Activated CD4-positive, alpha-beta T cell treated with anti-CD3 and anti-CD28 coated beads for 1 hour (primary cell): ENCODE data around the gene GPR107.
A peak's percentile ranks its signal among the peaks of the same experiment; 100 is the strongest.
"Not testable (repeated sequence)": the region's sequence is repeated elsewhere in the genome, so short reads cannot be mapped to it uniquely, and the experiment has no call there.

Experiments
- DNase-seq: peaks from one replicate; pipeline ENCODE4 v3.0.0-alpha.2; 2020

The GPR107 gene

DNA sequence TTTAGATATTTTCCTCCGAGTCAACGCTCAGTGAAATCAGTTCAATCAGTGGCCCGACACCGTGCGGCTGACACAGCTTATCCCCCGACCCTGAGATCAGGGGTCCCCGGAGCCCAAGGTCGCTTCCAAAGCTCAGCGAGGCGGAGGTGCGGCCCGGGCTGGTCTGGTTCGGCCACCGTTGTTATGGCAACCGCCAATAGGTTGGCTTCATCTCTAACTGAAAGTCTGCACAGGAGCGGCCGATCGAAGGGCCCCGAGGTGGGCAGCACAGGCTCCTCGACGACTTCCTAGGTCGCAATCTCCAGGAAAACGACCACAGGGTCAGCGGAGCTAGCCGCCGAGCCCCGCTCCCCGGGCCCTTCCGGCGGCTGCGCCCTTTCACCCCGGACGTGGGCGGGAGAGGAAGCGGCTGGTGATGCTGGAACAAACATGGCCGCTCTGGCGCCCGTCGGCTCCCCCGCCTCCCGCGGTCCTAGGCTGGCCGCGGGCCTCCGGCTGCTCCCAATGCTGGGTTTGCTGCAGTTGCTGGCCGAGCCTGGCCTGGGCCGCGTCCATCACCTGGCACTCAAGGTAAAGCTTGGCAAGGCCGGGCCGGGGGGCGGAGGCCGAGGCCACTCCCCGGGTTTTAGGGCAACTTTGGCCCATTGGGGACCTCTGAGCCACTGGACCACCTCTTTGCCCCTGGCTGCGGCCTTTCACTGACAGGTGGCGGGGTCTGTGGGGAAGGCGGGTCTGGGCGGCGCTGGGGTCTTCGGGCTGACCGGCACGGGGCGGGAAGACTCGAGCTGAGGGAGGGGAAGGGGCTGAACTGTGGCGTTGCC is at the start of gene GPR107:
GPR107 (plus strand) TSS at position 403 of the 821 bp plus-strand sequence; CDS start at position 430, 27 bp downstream.
- peak; percentile 64 for DNase-seq

DNA sequence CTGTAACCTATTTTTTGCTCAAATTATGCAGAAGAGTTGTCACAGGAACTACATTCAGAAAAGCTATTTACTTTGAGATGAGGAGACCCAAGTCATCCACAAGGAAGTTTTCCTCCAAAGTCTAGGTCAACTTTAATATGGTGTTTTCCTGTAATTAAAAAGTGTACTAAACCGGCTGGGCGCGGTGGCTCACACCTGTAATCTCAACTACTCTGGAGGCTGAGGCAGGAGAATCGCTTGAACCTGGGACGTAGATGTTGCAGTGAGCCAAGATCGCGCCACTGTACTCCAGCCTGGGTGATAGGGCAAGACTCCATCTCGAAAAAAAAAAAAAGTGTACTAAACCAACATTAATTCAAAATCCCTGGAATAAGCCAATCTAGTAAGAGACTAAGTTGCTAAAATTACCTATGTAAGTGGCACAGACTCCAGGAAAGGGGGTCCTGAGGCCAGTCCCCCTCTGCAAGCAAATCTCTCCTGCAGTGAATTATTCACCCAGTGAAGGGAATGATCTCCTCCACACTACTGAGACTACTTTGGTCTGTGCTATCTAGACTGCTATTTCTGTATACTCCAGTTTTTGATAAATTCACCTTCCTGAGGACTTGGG is 49.7 kb upstream of the GPR107 start:
- no peak for DNase-seq

DNA sequence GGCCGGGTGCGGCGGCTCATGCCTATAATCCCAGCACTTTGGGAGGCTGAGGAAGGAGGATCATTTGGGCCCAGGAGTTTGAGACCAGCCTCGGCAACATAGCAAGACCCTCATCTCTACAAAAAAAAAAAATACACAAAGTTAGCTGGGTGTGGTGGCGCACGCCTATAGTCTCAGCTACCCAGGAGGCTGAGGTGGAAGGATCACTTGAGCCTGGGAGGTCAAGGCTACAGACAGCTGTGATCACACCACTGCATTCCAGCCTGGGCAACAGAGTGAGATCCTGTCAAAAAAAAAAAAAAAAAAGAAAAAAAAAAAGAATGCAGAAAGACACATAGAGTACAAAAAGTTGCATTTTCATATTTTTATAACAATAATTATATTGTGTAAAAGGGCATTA is 46.8 kb upstream of the GPR107 start:
- not testable (repeated sequence) for DNase-seq

DNA sequence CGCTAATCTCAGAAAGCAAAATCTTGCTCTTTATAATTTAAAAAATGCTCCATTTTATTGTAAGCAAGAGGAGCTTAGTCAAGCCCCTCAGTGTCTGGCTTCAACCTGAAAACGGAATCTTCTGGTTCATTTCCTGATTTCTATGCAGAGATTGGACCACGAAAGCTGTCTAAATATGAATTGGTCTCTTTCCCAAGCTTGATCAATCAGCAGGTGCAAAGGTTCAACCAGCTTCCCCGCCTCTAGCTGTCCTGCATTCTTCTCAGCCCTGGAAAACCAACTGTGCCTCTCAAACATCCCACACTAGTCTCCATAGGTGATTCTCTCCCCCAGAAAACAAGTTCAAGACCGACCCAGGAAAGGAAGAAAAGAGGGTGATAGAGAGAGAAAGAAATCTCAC is 45.2 kb upstream of the GPR107 start:
- no peak for DNase-seq

DNA sequence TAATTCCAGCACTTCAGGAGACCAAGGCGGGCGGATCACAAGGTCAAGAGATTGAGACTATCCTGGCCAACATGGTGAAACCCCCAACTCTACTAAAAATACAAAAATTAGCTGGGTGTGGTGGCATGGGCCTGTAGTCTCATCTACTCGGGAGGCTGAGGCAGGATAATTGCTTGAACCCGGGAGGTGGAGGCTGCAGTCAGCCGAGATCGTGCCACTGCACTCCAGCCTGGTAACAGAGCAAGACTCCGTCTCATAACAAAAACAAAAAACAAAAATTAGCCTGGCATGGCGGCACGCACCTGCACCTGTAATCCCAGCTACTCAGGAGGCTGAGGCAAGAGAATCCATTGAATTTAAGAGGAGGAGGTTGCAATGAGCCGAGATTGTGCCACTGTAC is 44.2 kb upstream of the GPR107 start:
- DNase-seq = not testable (repeated sequence)

DNA sequence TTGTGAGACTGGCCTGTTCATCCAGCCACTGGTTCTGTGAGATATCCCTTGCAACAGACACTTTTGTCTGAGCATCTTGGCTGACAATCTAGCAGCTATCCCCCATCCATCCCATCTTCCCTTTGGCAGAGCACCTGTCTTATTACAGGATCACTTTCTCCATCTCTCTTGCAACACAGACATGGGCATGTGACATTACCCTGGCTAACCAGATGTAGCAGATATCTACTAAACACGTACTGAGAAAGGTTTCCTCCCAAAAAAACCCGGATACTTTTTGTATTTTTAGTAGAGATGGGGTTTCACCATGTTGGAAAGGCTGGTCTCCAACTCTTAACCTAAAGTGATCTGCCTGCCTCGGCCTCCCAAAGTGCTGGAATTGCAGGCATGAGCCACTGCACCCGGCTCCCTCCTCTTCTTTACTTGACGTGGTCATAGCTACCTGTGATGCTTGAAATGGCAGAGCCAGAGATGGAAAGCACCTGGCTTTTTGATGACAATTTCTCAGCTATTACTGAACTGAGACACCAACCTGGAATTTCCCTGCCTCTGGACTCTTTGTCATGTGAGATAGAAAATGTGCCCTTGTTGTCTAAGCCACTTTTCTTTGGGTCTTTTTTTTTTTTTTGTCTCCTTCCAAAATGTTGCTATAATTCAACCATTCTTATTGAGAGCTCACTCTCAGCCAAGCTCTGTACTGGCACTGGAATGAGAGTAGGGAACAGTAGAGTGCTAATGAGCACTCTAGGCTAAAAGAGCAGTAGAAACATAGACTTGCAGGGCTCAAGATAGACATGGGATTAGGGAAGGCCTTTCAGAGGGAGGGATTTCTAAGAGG is 43.3 kb upstream of the GPR107 start:
- no peak for DNase-seq

DNA sequence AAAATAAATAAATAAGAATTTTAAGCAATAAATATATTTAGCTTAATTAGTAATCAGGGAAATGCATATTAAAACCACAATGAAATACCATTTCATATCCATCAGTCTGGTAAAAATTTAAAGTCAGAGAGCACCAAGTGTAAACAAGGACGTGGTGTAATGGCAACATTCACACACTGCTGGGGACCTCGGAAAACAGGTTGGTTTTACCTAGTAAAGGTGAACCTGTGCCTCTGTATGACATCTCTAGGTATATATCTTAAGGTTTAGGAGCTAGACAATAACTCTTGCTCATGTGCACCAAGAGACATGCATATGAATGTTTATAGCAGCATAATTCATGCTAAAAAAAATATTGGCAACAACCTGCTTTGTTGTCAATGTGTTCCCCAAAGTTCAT is 40.4 kb upstream of the GPR107 start:
- no peak for DNase-seq

DNA sequence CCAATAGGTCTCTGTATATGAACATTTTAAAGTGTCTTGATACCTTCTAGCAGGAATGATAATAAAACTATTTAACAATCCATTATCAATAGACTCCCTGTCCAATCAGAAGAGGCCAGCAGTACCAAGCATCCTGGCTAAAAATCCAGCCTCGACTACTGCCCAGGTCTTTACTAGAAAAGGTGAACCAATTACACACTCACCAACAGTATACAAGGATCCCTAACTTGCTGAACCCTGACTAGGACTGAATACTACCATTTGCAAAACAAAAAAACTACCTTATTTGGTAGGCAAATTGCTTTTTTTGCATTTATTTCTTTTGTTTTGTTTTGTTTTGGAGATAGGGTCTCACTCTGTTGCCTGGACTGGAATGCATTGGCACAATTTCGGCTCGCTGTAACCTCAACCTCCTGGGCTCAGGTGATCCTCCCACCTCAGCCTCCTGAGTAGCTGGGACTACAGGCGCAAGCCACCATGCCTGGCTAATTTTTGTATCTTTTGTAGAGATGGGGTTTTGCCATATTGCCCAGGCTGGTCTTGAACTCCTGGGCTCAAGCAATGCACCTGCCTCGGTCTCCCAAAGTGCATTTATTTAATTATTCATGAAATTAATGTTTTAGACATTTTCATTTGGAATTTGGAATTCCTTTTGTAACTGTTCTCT is 38.2 kb upstream of the GPR107 start:
- no peak for DNase-seq

DNA sequence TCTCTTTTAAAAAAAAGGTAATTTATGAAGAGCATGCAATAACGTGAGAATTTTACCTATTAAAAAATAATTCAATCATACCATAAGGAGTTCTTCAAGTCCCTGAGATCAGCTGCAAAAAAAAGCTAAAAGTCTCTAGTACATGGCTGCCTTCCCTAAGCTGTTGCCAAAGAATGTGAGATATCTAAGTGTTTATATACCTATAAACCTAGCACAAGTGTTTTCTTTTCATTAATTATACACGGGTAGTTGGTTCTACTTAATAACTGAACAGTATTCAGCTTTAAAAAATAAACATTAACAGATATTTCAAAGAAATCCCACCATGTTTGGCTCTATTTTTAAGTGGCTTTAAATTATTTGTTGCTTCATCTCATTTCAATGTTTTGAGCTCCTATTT is 36.6 kb upstream of the GPR107 start:
- DNase-seq = no peak

DNA sequence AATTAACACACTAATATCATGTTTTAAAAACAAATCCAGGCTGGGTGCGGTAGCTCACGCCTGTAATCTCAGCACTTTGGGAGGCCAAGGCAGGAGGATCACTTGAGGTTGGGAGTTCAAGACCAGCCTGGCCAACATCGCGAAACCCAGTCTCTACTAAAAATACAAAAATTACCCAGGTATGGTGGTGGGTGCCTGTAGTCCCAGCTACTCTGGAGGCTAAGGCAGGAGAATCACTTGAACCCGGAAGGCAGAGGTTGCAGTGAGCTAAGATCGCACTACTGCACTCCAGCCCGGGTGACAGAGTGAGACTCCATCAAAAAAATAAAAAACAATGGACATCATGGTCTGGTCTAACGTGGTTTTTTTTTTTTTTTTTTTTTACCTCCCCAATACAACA is 36.2 kb upstream of the GPR107 start:
- DNase-seq = not testable (repeated sequence)

DNA sequence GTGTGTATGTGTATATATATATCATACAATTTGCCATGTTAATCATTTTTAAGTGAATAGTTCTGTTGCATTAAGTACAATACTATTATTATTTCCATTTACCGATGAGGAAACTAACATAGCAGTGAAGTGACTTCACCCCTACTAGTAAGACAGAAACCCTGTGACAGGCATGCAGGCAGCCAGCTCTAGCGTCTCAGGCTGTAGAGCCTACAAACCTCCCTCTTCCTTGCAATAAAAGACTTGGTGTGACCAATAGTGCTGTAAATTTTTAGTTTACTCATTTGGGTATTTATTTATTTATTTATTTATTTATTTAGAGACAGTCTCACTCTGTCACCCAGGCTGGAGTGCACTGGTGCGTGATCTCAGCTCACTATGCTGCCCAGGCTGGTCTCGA is 35.4 kb upstream of the GPR107 start:
- no peak for DNase-seq

DNA sequence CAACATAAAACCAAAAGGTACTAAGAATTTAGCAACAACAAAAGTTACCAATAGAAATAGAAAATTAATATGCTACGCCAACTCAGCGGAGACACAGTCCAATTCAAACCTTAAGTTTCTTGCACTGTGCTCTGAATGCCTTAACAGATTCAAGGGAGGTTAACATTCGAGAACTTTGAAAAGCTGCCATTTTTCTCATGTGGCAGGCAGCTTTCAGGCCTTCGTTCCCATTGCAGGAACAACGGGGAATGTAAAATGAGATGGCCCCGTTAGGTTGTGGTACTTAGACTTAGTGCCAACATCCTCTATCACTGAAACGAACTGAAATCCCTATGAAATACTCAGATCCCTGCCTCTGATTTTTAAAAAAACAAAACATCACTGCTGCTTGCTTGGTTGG is 33.1 kb upstream of the GPR107 start:
- no peak for DNase-seq

DNA sequence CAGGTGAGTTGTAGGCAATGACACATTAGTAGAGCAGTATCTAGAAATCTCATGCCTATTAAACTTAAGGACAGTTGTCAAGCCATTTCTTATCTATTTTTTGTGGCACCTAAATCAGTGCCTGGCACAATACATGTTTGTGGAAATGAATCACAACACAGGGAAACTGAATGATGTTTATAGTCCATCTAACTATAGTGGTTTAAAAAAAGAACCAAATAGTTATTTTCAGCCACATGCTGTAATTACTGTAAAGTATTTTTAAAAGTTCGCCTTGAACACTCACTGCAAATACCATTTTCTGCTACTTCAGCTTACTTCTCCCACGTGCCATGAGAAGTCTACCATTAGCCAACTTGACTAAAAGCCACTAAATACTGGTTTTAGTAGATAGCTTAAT is 32.6 kb upstream of the GPR107 start:
- no peak for DNase-seq

DNA sequence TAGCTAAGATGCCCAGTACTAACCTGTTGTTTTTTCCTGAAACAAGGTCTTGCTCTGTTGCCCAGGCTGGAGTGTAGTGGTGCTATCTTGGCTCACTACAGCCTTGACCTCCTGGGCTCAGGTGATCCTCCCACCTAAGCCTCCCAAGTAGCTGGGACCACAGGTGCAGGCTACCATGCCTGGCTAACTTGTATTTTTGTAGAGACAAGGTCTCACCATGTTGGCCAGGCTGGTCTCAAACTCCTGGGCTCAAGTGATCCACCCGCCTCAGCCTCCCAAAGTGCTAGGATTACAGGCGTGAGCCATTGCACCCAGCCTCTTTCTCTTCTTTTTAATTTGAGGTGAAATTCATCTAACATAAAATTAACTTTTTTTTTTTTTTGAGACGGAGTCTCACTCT is 31.9 kb upstream of the GPR107 start:
- not testable (repeated sequence) for DNase-seq

DNA sequence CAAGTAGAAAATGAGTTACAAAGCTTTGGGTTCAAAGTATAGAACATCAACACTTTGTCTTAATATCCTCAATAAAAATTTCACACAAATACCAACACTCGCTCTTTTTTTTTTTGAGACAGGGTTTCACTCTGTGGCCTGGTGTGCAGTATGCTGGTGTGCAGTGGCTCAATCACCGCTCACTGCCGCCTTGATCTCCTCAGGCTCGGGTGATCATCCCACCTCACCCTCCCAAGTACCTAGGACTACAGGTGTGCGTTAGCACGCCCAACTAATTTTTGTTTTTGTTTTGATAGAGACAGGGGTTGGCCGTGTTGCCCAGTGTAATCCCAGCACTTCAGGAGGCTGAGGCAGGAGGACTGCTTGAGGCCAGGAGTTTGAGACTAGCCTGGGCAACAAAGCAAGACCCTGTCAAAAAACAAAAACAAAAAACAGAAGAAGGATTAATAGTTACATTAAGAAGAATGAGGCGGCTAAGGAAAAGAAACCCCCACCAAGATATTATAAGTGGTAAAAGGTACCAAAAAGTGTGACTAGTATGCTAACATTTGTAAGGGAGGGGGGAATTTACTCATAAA is 31.1 kb upstream of the GPR107 start:
- no peak for DNase-seq

DNA sequence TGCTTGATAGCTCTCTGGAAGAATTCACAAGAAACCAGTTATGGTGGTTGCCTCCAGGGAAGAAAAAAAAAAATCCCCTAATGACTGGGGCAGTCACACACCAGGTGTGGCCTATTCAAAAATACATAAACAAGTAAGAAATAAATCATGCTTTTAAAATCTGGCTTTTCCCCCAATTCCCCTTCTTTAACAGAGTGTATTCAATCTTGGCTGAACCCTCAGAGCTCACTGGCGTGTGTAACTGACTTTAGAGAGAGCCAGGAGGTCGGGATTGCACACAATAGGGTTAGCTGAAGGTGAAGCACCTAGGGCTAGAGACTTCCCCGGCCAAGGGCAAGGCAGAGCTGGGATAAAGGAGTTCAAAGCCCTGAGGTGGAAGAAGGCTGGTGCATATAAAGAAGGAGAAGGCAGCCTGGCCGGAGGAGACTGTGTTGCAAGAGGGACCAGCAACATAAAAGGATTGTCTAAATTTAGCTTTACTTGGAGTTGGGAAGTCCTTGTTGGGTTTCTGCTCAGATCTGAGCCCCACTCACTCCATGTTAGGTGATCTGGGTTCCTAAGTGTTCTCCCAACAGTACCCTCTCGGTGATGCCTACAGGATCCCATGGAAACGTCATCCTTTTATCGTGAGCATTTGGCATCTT is 30.4 kb upstream of the GPR107 start:
- no peak for DNase-seq

DNA sequence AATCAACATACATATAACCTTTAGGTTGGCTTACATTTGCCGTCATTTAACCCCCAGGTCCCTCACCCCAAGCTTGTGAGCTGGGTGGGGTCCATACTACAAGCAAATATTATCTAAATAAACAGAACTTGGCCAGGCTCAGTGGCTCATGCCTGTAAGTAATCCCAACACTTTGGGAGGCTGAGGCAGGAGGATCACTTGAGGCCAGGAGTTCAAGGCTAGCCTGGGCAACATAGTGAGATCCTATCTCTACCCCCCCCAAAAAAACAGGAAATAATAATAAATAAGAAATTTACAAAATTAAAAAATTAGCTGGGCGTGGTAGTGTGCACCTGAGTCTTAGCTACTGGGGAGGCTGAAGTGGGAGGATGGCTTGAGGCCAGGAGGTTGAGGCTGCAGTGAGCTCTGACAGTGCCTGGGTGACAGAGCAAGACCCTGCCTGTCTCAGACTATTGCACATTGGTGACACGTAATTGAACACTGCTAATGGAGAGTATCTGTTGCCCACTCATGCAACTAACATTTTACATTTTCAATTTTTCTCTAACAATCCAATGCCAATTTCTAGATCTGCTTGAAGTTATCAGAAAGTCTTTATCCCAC is 29.6 kb upstream of the GPR107 start:
- DNase-seq = no peak

DNA sequence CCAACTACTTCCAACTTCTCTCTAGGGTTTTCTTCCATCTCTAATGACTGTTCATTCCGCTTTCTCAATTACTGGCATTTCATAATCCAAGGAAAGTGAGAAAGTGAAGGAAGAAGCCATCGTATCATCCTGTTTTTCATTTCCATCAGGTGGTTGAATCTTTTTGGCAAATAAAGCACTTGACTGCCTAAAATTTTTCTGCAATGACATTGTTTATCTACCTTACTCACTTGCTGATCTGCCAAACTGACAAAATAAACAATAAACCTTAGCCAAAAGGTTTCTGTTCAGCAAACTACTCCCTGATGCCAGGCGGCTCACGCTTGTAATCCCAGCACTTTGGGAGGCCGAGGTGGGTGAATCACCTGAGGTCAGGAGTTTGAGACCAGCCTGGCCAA is 29.1 kb upstream of the GPR107 start:
- no peak for DNase-seq

DNA sequence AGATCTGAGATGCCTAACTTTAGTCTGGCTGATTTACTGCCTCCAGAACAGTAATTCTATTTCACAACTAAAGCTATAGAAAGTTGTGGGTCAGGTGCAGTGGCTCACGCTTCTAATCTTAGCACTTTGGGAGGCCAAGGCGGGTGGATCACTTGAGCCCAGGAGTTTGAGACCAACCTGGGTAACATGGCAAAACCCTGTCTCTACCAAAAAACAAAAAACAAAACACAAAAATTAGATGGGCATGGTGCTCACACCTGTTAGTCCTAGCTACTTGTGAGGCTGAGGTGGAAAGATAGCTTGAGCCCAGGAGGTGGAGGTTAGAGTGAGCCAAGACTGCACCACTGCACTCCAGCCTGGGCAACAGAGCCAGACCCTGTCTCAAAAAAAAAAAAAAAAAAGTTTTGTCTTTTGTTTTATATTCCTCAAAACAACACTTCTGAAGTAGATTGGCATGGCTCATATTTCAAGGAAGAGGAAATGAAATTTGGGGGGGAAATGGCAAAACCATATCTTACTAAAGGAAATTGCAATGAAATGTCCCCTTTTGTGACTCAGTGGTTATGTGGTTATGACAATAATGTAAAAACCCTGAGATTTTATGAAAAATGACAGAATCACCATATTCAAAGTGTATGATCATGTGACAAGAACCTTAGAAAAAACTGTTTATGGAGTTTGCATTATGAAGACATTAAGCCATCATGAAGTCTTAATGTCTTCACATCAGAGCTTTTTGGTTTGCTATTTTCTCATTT is 26.9 kb upstream of the GPR107 start:
- no peak for DNase-seq

DNA sequence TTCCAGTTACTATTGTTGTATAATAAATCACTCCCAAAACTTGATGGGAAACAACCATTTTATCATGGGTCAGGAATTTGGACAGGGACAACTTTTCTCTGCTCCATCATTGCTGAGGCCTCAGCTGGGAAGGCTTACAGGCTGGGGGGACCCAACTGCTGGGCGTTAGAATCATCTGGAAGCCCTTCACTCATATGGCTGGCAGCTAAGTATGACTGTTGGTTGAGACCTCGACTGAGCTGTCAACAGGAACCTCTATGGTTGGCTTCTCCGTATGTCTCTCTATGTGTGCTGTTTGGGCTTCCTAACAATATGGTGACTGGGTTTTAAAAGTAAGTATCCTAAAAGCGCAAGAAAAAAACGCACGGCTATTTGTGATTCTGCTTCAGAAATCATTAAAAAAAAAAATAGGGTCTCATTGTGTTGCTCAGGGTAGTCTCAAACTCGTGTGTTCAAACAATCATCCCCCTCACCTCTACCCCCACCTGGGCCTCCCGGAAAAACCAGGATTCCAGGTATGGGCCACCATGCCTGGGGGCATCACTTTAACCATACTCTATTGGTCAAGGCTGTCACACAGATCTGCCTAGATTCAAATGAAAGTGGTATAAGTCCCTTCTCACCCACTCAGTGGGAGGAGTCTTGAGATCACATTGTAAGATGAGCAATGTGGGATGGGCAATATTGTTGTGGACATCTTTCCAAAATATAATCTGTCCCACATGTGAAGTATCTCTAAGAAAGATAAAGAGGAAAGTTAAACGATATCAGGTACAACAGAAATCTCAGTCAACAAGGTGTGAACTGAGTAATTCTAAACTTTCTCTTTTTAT is 26.0 kb upstream of the GPR107 start:
- DNase-seq = no peak
